Liver (tissue), 3 donors: ENCODE results near the gene FAM169A.

Source experiments
- EGR1 ChIP-seq, 2 donors: IDR thresholded peaks; 2 replicates each; pipeline ENCODE4 v1.6.1; 2016 to 2018; ENCODE audit warnings: antibody characterized with exemption in 2 of 2, low read depth in 2 of 2
- GABPA ChIP-seq, 2 donors: IDR thresholded peaks in 1 of 2; conservative IDR thresholded peaks in 1 of 2; 2 replicates each; pipeline ENCODE4 v1.6.1; 2016; ENCODE audit warnings: antibody characterized with exemption in 2 of 2, mild to moderate bottlenecking in 1 of 2, moderate library complexity in 1 of 2
- JUND ChIP-seq, 2 donors: IDR thresholded peaks; 2 replicates each; pipeline ENCODE4 v1.6.1; 2016; ENCODE audit warnings: antibody characterized with exemption in 2 of 2
- NR2F2 ChIP-seq: IDR thresholded peaks from 2 replicates; pipeline ENCODE4 v1.6.1; 2016; ENCODE audit warnings: antibody characterized with exemption
- RAD21 ChIP-seq, 2 donors: IDR thresholded peaks; 2 replicates each; pipeline ENCODE4 v1.6.1; 2016; ENCODE audit warnings: antibody characterized with exemption in 2 of 2, mild to moderate bottlenecking in 2 of 2
- RXRA ChIP-seq, 2 donors: IDR thresholded peaks; 2 replicates each; pipeline ENCODE4 v1.6.1; 2017 to 2018; ENCODE audit warnings: antibody characterized with exemption in 2 of 2, mild to moderate bottlenecking in 1 of 2
- SP1 ChIP-seq: IDR thresholded peaks from 2 replicates; pipeline ENCODE4 v1.6.1; 2018; ENCODE audit warnings: antibody characterized with exemption, mild to moderate bottlenecking
- TAF1 ChIP-seq: conservative IDR thresholded peaks from 2 replicates; pipeline ENCODE4 v1.6.1; 2016; ENCODE audit warnings: antibody characterized with exemption, mild to moderate bottlenecking
- YY1 ChIP-seq: IDR thresholded peaks from 2 replicates; pipeline ENCODE4 v1.6.1; 2016; ENCODE audit warnings: antibody characterized with exemption, mild to moderate bottlenecking
- TF ChIP-seq, protein P1 (sequence below): fragments of 150-350 bp; IDR thresholded peaks from 2 replicates; pipeline ENCODE4 v1.5.1; 2017; ENCODE audit warnings: improper control_type of control experiment, low read depth, low read length; ENCODE audit not compliant: missing input control
- TF ChIP-seq, protein P2 (sequence below): IDR thresholded peaks from 2 replicates; pipeline ENCODE4 v1.6.1; 2016; ENCODE audit warnings: antibody characterized with exemption, mild to moderate bottlenecking
- TF ChIP-seq, protein P3 (sequence below): IDR thresholded peaks from 2 replicates; pipeline ENCODE4 v1.6.1; 2016; ENCODE audit warnings: antibody characterized with exemption
- TF ChIP-seq, protein P4 (sequence below): IDR thresholded peaks from 2 replicates; pipeline ENCODE4 v1.6.1; 2016; ENCODE audit warnings: antibody characterized with exemption
- TF ChIP-seq, protein P5 (sequence below): IDR thresholded peaks from 2 replicates; pipeline ENCODE4 v1.6.1; 2016; ENCODE audit warnings: antibody characterized with exemption
- donor health status: healthy.
- donor health status: healthy.

DNA sequence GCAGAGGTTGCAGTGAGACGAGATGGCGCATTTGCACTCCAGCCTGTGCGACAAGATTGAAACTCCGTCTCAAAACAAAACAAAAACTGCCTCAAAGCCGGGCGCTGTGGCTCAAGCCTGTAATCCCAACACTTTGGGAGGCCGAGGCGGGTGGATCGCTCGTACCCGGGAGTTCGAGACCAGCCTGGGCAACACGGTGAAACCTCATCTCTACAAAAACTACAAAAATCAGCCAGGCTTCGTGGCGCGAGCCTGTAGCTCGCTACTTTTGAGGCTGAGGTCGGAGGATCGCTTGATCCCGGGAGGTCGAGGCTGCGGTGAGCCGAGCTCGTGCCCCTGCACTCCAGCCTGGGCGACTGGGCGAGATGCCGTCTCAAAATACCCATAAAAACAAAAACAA is 100.3 kb downstream of the FAM169A start:
- TF ChIP-seq, protein P1, sequence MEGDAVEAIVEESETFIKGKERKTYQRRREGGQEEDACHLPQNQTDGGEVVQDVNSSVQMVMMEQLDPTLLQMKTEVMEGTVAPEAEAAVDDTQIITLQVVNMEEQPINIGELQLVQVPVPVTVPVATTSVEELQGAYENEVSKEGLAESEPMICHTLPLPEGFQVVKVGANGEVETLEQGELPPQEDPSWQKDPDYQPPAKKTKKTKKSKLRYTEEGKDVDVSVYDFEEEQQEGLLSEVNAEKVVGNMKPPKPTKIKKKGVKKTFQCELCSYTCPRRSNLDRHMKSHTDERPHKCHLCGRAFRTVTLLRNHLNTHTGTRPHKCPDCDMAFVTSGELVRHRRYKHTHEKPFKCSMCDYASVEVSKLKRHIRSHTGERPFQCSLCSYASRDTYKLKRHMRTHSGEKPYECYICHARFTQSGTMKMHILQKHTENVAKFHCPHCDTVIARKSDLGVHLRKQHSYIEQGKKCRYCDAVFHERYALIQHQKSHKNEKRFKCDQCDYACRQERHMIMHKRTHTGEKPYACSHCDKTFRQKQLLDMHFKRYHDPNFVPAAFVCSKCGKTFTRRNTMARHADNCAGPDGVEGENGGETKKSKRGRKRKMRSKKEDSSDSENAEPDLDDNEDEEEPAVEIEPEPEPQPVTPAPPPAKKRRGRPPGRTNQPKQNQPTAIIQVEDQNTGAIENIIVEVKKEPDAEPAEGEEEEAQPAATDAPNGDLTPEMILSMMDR: no peak
- TF ChIP-seq, protein P2, sequence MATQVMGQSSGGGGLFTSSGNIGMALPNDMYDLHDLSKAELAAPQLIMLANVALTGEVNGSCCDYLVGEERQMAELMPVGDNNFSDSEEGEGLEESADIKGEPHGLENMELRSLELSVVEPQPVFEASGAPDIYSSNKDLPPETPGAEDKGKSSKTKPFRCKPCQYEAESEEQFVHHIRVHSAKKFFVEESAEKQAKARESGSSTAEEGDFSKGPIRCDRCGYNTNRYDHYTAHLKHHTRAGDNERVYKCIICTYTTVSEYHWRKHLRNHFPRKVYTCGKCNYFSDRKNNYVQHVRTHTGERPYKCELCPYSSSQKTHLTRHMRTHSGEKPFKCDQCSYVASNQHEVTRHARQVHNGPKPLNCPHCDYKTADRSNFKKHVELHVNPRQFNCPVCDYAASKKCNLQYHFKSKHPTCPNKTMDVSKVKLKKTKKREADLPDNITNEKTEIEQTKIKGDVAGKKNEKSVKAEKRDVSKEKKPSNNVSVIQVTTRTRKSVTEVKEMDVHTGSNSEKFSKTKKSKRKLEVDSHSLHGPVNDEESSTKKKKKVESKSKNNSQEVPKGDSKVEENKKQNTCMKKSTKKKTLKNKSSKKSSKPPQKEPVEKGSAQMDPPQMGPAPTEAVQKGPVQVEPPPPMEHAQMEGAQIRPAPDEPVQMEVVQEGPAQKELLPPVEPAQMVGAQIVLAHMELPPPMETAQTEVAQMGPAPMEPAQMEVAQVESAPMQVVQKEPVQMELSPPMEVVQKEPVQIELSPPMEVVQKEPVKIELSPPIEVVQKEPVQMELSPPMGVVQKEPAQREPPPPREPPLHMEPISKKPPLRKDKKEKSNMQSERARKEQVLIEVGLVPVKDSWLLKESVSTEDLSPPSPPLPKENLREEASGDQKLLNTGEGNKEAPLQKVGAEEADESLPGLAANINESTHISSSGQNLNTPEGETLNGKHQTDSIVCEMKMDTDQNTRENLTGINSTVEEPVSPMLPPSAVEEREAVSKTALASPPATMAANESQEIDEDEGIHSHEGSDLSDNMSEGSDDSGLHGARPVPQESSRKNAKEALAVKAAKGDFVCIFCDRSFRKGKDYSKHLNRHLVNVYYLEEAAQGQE: no peak
- no peak for TF ChIP-seq EGR1 (IDR thresholded peaks at IDR 0.05; ENCODE audit: low read depth in 2 of 2)
- TF ChIP-seq, protein P3, sequence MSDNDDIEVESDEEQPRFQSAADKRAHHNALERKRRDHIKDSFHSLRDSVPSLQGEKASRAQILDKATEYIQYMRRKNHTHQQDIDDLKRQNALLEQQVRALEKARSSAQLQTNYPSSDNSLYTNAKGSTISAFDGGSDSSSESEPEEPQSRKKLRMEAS: no peak
- no peak for TF ChIP-seq GABPA (IDR thresholded peaks at IDR 0.05 in 1 of 2, conservative IDR thresholded peaks at IDR 0.05 in 1 of 2)
- TF ChIP-seq JUND (IDR thresholded peaks at IDR 0.05): no peak
- TF ChIP-seq RAD21 (IDR thresholded peaks at IDR 0.05): no peak
- TF ChIP-seq, protein P4, sequence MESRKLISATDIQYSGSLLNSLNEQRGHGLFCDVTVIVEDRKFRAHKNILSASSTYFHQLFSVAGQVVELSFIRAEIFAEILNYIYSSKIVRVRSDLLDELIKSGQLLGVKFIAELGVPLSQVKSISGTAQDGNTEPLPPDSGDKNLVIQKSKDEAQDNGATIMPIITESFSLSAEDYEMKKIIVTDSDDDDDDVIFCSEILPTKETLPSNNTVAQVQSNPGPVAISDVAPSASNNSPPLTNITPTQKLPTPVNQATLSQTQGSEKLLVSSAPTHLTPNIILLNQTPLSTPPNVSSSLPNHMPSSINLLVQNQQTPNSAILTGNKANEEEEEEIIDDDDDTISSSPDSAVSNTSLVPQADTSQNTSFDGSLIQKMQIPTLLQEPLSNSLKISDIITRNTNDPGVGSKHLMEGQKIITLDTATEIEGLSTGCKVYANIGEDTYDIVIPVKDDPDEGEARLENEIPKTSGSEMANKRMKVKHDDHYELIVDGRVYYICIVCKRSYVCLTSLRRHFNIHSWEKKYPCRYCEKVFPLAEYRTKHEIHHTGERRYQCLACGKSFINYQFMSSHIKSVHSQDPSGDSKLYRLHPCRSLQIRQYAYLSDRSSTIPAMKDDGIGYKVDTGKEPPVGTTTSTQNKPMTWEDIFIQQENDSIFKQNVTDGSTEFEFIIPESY: no peak
- TF ChIP-seq TAF1: no peak
- TF ChIP-seq YY1: no peak
- TF ChIP-seq NR2F2: no peak
- TF ChIP-seq, protein P5, sequence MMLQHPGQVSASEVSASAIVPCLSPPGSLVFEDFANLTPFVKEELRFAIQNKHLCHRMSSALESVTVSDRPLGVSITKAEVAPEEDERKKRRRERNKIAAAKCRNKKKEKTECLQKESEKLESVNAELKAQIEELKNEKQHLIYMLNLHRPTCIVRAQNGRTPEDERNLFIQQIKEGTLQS: no peak
- no peak for TF ChIP-seq RXRA (IDR thresholded peaks at IDR 0.05)
- no peak for TF ChIP-seq SP1
